Activated naive CD8-positive, alpha-beta T cell treated with anti-CD3 and anti-CD28 coated beads for 36 hours (primary cell): Measurements from ENCODE around the gene TMEM273. TPM values are rescaled to one million over a fixed set of nuclear protein-coding genes. Genes with fewer than 3 reads are reported as not detected.

Experiments
- DNase-seq: peaks from one replicate; pipeline ENCODE4 v3.0.0; 2021
- H3K27ac Mint-ChIP-seq: one replicate; pipeline ENCODE4 v1.8.0; 2022; ENCODE audit warnings: mild to moderate bottlenecking, moderate library complexity, mixed read lengths
- H3K27me3 Mint-ChIP-seq: one replicate; pipeline ENCODE4 v1.8.0; 2022; ENCODE audit warnings: mild to moderate bottlenecking, mixed read lengths
- H3K36me3 Mint-ChIP-seq: one replicate; pipeline ENCODE4 v1.8.0; 2021; ENCODE audit warnings: mild to moderate bottlenecking, mixed read lengths
- H3K4me1 Mint-ChIP-seq: one replicate; pipeline ENCODE4 v1.8.0; 2021; ENCODE audit warnings: mixed read lengths
- H3K4me3 Mint-ChIP-seq: one replicate; pipeline ENCODE4 v1.8.0; 2022; ENCODE audit warnings: mild to moderate bottlenecking, moderate library complexity, mixed read lengths
- H3K9me3 Mint-ChIP-seq: one replicate; pipeline ENCODE4 v1.8.0; 2022; ENCODE audit warnings: mixed read lengths
- total RNA-seq, 2 experiments: library from RNA; stranded (reverse); gene quantifications; one replicate each; pipeline ENCODE4 v1.2.3, GENCODE V29; 2021

Gene TMEM273
- total RNA-seq, 2 experiments from 2014 or later: 0.76 to 0.80 TPM

GRCh38 chr10:49135575-49136313, 52.4 kb downstream of the TMEM273 start:
- no peak overlapping the region for H3K27ac Mint-ChIP-seq
- peaks cover 14% of the 10 kb centered on the region for H3K27me3 Mint-ChIP-seq
- H3K36me3 Mint-ChIP-seq: no peaks in the 10 kb centered on the region
- no peaks in the 10 kb centered on the region for H3K4me1 Mint-ChIP-seq
- H3K4me3 Mint-ChIP-seq: no peak overlapping the region
- no peak for DNase-seq
- peaks cover 2% of the 10 kb centered on the region for H3K9me3 Mint-ChIP-seq

- Mint-ChIP-seq H3K9me3 (peaks cover 2% of the 10 kb centered on the region), H3K27ac (no peak overlapping the region), H3K36me3 (no peaks in the 10 kb centered on the region), H3K4me1 (no peaks in the 10 kb centered on the region), H3K4me3 (no peak overlapping the region), H3K27me3 (peaks cover 15% of the 10 kb centered on the region)
- no peak for DNase-seq
These were observed 53.9 kb downstream of the TMEM273 start for GRCh38 chr10:49134327-49134726.

GRCh38 chr10:49133706-49134248, 54.4 kb downstream of the TMEM273 start, which contains the start of gene FAM170B:
TSS of gene FAM170B (minus strand) at chr10:49134021. CDS start at chr10:49133918, 103 bp downstream.
- no peak for DNase-seq
- Mint-ChIP-seq H3K36me3 (no peaks in the 10 kb centered on the region), H3K4me3 (no peak within 1 kb of the TSS), H3K27ac (no peak within 1 kb of the TSS), H3K27me3 (peaks cover 21% of the 10 kb centered on the region), H3K4me1 (no peaks in the 10 kb centered on the region), H3K9me3 (peaks cover 2% of the 10 kb centered on the region)

GRCh38 chr10:49132362-49132737, 55.8 kb downstream of the TMEM273 start:
- H3K27ac Mint-ChIP-seq: no peak overlapping the region
- H3K27me3 Mint-ChIP-seq: peaks cover 26% of the 10 kb centered on the region
- DNase-seq: no peak
- H3K4me1 Mint-ChIP-seq: no peaks in the 10 kb centered on the region
- no peak overlapping the region for H3K4me3 Mint-ChIP-seq
- no peaks in the 10 kb centered on the region for H3K36me3 Mint-ChIP-seq
- peaks cover 2% of the 10 kb centered on the region for H3K9me3 Mint-ChIP-seq

- H3K4me1 Mint-ChIP-seq: no peaks in the 10 kb centered on the region
- no peak for DNase-seq
- no peaks in the 10 kb centered on the region for H3K36me3 Mint-ChIP-seq
- peaks cover 26% of the 10 kb centered on the region for H3K27me3 Mint-ChIP-seq
- H3K4me3 Mint-ChIP-seq: no peak overlapping the region
- no peak overlapping the region for H3K27ac Mint-ChIP-seq
- peaks cover 2% of the 10 kb centered on the region for H3K9me3 Mint-ChIP-seq
These were observed 56.5 kb downstream of the TMEM273 start for GRCh38 chr10:49131507-49132361.

- Mint-ChIP-seq H3K27me3 (peaks cover 17% of the 10 kb centered on the region), H3K27ac (no peak overlapping the region), H3K4me3 (no peak overlapping the region), H3K4me1 (no peaks in the 10 kb centered on the region), H3K9me3 (no peaks in the 10 kb centered on the region), H3K36me3 (no peaks in the 10 kb centered on the region)
- DNase-seq: no peak
These were observed 58.8 kb downstream of the TMEM273 start for GRCh38 chr10:49129376-49129775.

GRCh38 chr10:49128854-49129253, 59.3 kb downstream of the TMEM273 start:
- no peaks in the 10 kb centered on the region for H3K4me1 Mint-ChIP-seq
- H3K27ac Mint-ChIP-seq: no peak overlapping the region
- H3K9me3 Mint-ChIP-seq: no peaks in the 10 kb centered on the region
- H3K4me3 Mint-ChIP-seq: no peak overlapping the region
- DNase-seq: no peak
- H3K27me3 Mint-ChIP-seq: peaks cover 14% of the 10 kb centered on the region
- H3K36me3 Mint-ChIP-seq: no peaks in the 10 kb centered on the region

GRCh38 chr10:49123981-49124950, 63.9 kb downstream of the TMEM273 start:
- Mint-ChIP-seq H3K4me1 (no peaks in the 10 kb centered on the region), H3K9me3 (no peaks in the 10 kb centered on the region), H3K36me3 (no peaks in the 10 kb centered on the region), H3K27me3 (peaks cover 18% of the 10 kb centered on the region), H3K4me3 (no peak overlapping the region), H3K27ac (no peak overlapping the region)
- no peak for DNase-seq

GRCh38 chr10:49120911-49121310, 67.3 kb downstream of the TMEM273 start:
- peaks cover 16% of the 10 kb centered on the region for H3K27me3 Mint-ChIP-seq
- H3K4me3 Mint-ChIP-seq: no peak overlapping the region
- H3K27ac Mint-ChIP-seq: no peak overlapping the region
- H3K4me1 Mint-ChIP-seq: peaks cover 3% of the 10 kb centered on the region
- no peak for DNase-seq
- H3K9me3 Mint-ChIP-seq: no peaks in the 10 kb centered on the region
- H3K36me3 Mint-ChIP-seq: no peaks in the 10 kb centered on the region

- H3K27ac Mint-ChIP-seq: no peak overlapping the region
These were observed 68.4 kb downstream of the TMEM273 start for GRCh38 chr10:49119746-49120145.

GRCh38 chr10:49118430-49119074, 69.6 kb downstream of the TMEM273 start:
- Mint-ChIP-seq H3K4me3 (no peak overlapping the region), H3K36me3 (no peaks in the 10 kb centered on the region), H3K27me3 (peaks cover 32% of the 10 kb centered on the region), H3K27ac (no peak overlapping the region), H3K4me1 (peaks cover 3% of the 10 kb centered on the region), H3K9me3 (no peaks in the 10 kb centered on the region)
- DNase-seq: no peak

More at GRCh38 chr10:49119746-49120145, 68.4 kb downstream of the TMEM273 start:
- no peak for DNase-seq
- Mint-ChIP-seq H3K4me1 (peaks cover 3% of the 10 kb centered on the region), H3K9me3 (no peaks in the 10 kb centered on the region), H3K4me3 (no peak overlapping the region), H3K36me3 (no peaks in the 10 kb centered on the region), H3K27me3 (peaks cover 20% of the 10 kb centered on the region)

GRCh38 chr10:49117376-49118070, 70.7 kb downstream of the TMEM273 start:
- no peak overlapping the region for H3K27ac Mint-ChIP-seq
- H3K4me1 Mint-ChIP-seq: peaks cover 3% of the 10 kb centered on the region
- no peaks in the 10 kb centered on the region for H3K9me3 Mint-ChIP-seq
- H3K27me3 Mint-ChIP-seq: peaks cover 36% of the 10 kb centered on the region
- no peak overlapping the region for H3K4me3 Mint-ChIP-seq
- no peak for DNase-seq
- no peaks in the 10 kb centered on the region for H3K36me3 Mint-ChIP-seq

GRCh38 chr10:49116509-49117375, 71.4 kb downstream of the TMEM273 start:
- Mint-ChIP-seq H3K36me3 (no peaks in the 10 kb centered on the region), H3K27ac (no peak overlapping the region), H3K27me3 (peaks cover 37% of the 10 kb centered on the region), H3K4me1 (peaks cover 3% of the 10 kb centered on the region), H3K4me3 (no peak overlapping the region), H3K9me3 (no peaks in the 10 kb centered on the region)
- DNase-seq: no peak
